Left colon (tissue), 2 donors: ENCODE measurements around the gene MAPT. TPM values are rescaled to one million over a fixed set of nuclear protein-coding genes. Genes with fewer than 3 reads are reported as not detected.
"Not testable (repeated sequence)": the region's sequence is repeated elsewhere in the genome, so short reads cannot be mapped to it uniquely, and the experiment has no call there.

Source experiments
- ATAC-seq: fragments of 200-7000 bp; cut with Tn5 transposase; one replicate; pipeline ENCODE4 v1.9.1; 2020; ENCODE audit warnings: mild to moderate bottlenecking, moderate library complexity
- DNase-seq, 2 donors: peaks; one replicate each; pipeline ENCODE4 v3.0.0-alpha.2; 2020
- intact Hi-C, 2 donors: fragments of 100-400 bp; cut with DNase I in 1 of 2; cut with micrococcal nuclease in 1 of 2; formaldehyde crosslinking; loops; one replicate each; pipeline versions ENCODE4 v1.11.2 to v1.14.0; 2022; cut with DNase I, micrococcal nuclease
- total RNA-seq, 2 donors: library from RNA; stranded (reverse); fragmentation: NEBNext Ultra II Directional; extraction: Animal tissue kit (Norgen Biotek cat#: 25700); gene quantifications; one replicate each; pipeline ENCODE4 v1.2.1, GENCODE V29; 2021
- donor health status: DM: no; HTN: no; CAD: no.
- donor health status: DM: yes; HTN: yes; CAD: no.

The MAPT gene
- total RNA-seq, 2 donors from 2014 or later, result 0.64 to 2.5 TPM

DNA sequence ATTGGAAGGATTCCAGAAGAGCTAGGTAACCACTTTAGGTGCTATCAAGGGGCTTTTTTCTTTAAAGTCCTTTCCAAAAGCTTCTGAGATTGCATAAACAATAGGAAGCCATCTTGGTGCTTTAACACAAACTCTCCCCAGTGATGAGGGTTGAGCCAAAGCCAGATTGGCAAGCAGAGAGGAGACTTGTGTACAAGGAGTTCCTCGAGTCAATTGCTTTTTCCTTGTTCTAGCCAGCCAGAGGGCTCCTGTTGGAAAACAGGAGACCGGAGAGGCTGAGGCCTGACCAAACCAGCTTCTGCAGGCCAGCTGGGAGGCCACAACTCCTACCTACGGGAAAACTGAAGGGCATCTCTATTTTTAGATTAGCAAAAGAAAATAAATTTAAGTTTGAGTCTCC lies 46.5 kb downstream of the MAPT start:
- intact Hi-C loops, result no loop called here
- ATAC-seq, result no peak
- DNase-seq, result peak in 1 of 2 donors; percentile 60

DNA sequence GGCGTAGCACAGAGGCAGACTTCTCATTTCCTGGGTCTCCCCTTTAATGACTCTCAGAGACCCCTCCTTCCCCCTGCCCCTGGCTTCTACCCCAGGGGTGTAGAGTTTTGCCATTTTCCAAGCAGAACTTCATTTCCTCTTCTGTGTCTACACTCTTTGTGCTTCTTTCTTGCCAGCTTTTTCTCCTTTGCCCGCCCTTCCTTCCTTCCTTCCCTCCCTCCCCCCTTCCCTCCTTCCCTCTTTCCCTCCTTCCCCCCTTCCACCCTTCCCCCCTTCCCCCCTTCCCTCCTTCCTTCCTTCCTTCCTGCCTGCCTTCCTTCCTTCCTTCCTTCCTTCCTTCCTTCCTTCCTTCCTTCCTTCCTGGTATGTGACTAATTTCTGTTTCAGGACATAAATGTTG lies 47.0 kb downstream of the MAPT start:
- intact Hi-C loops, result no loop called here
- ATAC-seq, result no peak

DNA sequence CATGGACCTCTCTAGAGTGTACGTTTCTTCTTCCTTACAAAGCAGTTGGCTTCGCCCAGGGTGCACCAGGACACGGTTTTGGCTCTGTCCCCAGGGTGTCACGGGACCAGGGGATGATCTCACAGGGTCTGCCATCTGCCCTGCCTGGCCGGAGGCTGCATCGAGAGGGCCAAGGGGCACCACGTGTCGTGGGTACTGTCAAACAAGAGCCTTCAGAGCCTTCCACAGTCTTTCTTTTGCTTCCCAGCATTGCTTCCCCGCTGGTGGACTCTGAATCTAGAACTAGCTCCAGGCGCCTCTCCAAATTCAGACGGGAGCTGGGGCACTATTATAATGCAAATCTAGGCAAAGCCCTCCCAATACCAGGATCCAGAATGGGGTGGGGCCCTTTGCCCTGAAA lies 47.9 kb downstream of the MAPT start:
- intact Hi-C loops, result no loop called here
- DNase-seq (peak; percentile 18 to 68), ATAC-seq (peak; percentile 34)

More for the DNA sequence above, 47.0 kb downstream of the MAPT start:
- DNase-seq, result no peak

DNA sequence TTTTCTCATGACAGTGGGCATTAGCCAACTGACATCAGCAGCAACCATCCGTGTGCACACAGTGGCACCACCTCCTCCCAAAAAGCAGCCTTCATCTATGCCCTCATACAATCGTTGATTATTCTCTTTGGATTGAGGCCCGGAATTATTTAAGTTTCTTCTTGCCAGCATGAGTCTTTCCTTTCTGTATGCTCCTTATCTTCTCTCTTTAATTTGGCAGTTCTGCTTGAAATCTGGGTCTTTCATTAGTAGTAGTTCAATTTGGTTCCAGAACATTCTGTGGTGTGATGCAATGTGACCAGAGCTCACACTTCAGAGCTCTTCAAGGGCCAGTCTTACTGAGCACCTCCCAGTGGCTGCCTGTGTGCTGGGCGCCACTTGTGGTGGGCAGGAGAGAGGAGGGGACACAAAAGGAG lies 52.5 kb downstream of the MAPT start:
- ATAC-seq, result no peak
- no peak for DNase-seq
- intact Hi-C loops, result no loop called here

DNA sequence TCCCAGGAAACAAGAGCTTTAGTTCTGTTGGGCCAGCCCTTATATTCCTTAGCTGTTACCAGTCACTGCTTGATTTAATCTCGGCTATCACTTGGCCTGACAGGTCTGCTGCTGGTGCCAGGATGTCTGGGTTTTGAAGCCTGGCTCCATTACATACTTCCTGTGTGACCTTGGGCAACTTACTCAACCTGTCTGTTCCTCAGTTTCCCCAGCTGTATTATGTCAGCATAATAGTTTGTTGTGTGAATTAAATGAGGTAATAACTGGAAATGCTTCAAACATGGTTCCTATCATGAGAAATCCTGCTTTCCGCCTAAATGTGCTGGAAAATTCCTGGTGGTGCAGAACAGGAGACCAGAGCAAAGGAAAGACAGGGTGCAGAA lies 54.1 kb downstream of the MAPT start:
- DNase-seq (no peak), ATAC-seq (no peak)
- intact Hi-C loops, result no loop called here

DNA sequence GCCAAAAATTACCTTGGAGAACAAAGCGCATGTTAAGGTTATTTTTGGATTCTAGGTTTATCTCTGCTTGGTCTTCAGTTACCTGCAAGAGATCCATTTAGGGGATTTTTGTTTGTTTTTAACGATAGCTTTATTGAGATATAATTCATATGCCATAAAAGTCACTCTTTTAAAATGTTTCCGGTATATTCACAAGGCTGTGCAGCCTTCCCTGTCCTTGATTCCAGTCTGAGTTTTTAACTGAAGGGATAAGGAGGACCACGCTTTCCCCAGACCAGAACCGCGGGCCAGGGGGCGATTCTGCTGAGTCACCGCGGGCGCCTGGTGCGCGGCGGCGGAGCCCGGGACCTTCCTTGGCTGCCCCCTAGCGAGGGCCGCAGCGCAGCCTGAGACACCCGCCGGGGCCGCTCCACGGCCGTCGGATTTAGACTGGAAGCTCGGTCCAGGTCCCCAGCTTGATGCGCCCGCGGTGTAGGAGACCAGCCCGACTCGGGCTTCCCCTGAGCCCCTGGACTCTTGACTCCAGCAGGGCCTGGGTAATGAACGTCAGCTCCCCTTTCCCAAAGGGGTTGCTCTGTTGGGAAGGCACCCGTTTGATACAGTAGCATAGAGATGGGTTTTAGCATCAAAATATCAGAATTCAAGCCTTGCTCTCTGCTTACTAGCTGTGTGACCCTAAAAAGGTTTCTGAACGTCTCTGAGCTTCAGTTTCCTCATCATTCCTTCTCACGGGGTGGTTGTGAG lies 54.7 kb downstream of the MAPT start:
- DNase-seq, result peak; percentile 53 to 77
- intact Hi-C loops, result no loop called here
- peak; percentile 95 for ATAC-seq

DNA sequence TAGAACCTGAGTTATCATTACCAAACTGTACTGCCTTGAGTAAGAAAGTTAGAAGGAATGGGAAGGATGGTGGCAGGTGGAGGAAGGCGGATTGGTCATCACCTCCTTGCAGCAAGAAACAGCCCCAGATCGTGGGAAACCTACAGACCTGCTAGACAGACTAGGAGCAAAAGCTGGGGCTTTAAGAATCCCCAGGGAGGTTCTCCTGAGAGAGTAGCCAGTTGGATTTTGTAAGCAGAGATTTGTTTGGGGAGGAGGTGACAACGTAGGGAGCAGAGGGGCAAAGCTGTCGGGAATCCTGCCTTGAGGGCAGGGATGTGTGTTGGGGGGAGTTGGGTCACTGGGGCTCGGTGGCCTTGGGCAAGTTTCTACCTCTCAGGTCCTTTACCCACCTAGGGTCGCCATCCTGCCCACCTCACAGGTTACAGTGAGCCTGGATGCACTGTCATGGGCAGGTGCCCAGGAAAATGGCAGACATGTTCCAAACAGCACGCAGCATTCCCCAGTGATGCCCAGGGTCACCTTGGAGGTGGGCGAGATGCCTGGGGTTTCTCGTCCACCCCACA lies 55.5 kb downstream of the MAPT start:
- ATAC-seq (no peak), DNase-seq (no peak)
- intact Hi-C loops, result no loop called here

DNA sequence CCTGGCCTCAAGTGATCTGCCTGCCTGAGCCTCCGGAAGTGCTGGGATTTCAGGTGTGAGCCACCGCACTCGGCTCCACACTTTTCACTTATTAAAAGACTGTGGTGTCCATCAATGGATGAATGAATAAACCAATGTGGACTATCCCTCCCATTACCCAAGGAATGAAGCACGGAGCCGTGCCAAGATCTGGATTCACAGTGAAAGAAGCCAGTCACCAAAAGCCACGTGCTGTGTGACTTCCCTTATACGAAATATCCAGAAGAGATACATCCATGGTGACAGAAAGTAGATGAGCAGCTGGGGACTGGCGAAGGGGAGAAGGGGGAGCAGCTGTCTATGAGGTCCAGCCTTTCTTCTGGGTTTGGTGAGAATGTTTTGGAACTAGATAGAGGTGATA lies 56.5 kb downstream of the MAPT start:
- DNase-seq (no peak), ATAC-seq (no peak)
- intact Hi-C loops, result no loop called here

DNA sequence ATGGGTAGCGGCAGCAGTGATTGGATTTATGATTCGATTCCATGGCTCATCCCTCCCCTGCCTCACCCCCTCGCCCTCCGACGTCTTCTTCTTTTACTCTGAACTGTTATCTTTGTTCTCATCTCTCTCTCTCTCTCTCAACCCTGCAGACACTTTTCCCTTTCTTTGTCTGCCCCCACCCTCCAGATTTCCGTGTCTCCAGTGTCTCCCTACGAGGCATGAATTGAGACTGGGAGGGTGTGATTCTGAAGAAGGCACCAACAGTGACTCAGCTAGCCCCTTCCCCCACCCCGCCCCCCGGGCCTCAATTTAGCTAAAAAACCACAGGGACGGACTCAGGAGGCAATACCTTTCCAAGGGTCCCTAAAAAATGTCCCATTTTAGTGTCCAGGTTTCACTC lies 57.0 kb downstream of the MAPT start:
- no peak for ATAC-seq
- DNase-seq, result no peak
- intact Hi-C loops, result no loop called here

DNA sequence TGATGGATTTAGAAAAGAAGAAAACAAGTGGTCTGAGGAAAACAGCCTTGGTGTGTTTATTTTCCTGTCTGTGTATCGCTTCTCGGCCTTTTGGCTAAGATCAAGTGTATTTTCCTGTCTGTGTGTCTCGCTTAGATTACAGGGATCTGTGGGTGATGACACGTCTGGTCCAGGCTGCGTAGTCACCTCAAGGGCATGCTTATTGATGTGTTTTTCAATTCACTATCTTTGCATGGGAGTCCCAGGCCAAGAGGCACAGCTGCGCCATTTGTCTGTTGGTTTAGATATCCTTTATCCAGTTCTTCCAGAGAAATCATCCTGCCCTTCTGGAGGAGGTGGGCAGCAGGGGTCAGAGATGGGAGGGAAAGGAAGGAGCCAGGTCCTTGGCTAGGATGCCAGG lies 57.6 kb downstream of the MAPT start:
- intact Hi-C loops, result no loop called here
- ATAC-seq (no peak), DNase-seq (no peak)

DNA sequence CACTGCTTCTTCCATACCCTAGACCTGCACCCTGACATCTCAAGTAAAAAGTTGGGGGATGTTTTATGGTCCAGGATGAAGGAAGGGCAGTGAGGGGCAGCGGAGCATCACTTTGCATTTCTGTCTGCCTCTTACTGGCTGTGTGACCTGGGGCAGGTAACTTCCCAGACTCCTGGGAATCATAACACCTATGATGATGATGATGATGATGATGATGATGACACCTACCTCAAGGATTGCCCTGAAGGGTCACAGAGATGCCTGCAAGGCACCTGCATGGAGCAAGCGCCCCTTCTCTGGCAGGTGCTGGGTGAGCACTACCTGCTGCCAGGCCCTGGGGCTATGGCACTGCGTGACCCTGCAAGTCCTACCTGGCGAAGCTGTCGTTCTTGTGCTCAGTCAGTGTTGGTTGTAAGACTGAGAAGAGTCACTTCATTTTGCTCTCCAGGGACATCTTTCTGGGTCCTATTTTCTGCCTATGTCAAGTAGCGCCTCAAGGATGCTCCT lies 58.5 kb downstream of the MAPT start:
- no peak for DNase-seq
- intact Hi-C loops, result no loop called here
- ATAC-seq, result no peak

DNA sequence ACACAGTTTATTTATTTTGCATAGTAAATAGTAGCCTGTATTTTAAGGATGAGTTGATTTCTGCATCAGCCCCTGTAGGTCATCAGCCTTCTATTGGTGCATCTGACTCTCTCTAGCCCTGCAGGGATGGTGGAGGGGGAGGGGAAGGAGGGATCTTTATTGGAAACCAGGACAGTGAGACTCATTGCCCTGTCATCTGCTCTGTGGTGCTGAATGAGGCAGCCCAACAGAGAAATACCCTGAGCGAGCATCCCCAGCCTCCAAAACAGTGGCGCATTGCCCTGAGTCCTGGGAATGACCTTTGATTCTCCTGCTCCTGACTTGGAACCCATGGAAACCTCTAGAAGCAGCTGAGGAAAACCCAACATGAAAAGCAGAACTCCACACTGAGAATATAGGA lies 59.2 kb downstream of the MAPT start:
- ATAC-seq (no peak), DNase-seq (no peak)
- intact Hi-C loops, result no loop called here

DNA sequence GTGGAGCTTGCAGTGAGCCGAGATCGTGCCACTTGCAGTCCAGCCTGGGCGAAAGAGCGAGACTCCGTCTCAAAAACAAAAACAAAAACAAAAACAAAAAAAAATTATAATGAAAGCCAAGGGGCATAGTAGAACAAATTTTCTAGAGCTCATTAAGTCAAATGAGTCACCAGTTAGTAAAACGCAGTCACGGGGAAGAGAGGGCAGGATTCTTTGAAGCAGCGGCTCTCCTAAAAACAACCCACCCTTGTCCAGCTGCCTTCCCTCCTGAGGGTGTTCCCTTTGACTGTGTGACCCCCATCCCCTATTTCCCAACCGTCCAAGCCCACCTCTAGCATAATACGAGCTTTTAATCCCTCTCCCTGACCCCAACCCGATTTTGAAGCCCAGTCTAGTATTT lies 60.6 kb downstream of the MAPT start:
- DNase-seq (no peak), ATAC-seq (no peak)
- intact Hi-C loops, result no loop called here

DNA sequence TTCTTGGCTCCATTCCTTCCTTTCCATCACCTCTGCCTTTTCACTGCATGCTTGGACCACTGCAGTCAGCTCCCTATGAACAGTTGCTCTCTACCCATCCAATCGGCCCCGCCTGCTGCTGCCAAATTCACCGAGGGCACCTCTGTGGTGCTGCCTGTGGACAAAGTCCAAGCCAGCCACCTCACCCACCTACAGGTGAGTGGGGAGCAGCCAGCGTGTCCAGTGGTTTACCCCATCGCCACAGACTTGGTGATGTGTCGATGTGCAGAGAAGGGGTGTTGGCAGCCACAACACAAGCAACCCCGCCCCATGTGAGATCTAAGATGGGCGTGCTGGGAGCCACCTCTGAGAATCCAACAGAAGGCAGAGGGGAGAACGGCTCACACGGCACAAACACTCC lies 61.0 kb downstream of the MAPT start:
- intact Hi-C loops, result no loop called here
- DNase-seq (no peak), ATAC-seq (no peak)

DNA sequence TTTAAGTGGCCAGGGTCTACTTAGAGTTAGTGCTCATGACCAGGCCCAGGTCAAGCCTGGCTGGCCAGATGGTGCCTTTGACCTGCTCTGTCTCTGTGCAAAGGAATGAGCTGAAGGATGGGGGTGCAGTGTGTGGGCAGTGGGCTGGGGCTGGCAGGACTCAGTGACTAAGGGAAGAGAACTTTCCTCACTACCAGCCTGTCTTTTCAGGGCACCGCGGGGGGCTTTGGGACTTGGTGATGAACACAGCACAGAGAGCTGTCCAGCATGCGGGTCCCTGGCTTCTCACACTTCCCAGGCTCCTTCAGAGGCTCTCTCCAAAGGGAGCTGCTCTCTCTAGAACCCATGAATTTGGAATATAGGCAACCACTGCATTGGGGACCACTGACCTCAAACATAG lies 61.7 kb downstream of the MAPT start:
- no peak for ATAC-seq
- intact Hi-C loops, result no loop called here
- DNase-seq, result no peak

DNA sequence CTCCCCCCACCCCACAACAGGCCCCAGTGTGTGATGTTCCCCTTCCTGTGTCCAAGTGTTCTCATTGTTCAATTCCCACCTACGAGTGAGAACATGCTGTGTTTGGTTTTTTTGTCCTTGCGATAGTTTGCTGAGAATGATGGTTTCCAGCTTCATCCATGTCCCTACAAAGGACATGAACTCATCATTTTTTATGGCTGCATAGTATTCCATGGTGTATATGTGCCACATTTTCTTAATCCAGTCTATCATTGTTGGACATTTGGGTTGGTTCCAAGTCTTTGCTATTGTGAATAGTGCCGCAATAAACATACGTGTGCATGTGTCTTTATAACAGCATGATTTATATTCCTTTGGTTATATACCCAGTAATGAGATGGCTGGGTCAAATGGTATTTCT lies 62.4 kb downstream of the MAPT start:
- ATAC-seq, DNase-seq, intact Hi-C loops: not testable (repeated sequence)

DNA sequence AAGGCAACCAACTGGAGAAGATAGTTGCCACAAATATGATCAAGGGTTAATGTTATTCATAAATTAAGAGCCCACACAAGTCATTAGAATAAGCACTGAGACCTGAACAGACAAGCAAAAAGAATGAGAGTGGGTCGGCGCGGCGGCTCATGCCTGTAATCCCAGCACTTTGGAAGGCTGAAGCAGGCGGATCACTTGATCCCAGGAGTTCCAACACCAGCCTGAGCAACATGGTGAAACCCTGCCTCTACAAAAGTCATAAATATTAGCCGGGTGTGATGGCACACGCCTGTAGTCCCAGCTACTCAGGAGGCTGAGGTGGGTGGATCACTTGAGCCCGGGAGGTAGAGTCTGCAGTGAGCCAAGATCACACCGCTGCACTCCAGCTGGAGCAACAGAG lies 64.0 kb downstream of the MAPT start:
- DNase-seq (no peak), ATAC-seq (no peak)
- intact Hi-C loops, result no loop called here

DNA sequence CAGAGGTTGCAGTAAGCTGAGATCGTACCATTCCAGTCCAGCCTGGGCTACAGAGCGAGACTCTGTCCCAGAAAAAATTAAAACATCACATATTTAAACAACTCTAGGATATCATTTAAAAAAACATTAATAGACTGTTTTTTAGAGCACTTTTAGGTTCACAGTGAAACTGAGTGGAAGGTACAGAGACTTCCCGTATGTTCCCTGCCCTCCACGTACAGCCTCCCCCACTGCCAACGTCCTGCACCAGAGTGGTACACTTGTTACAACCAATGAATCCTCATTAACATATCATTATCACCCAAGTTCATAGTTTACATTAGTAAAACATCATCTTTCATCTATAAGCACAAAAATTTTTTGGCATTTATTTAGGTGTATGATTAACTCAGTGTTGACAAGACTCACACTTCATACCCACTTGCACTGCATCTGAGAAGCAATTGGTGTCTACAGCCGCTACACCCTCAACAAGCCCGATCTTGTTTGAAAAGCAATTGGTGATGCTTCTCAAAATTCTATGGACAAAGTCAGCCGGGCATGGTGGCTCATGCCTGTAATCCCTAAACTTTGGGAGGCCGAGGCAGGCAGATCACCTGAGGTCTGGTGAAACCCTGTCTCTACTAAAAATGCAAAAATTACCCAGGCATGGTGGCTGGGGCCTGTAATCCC lies 64.8 kb downstream of the MAPT start:
- intact Hi-C loops, result no loop called here
- ATAC-seq, result no peak
- no peak for DNase-seq

DNA sequence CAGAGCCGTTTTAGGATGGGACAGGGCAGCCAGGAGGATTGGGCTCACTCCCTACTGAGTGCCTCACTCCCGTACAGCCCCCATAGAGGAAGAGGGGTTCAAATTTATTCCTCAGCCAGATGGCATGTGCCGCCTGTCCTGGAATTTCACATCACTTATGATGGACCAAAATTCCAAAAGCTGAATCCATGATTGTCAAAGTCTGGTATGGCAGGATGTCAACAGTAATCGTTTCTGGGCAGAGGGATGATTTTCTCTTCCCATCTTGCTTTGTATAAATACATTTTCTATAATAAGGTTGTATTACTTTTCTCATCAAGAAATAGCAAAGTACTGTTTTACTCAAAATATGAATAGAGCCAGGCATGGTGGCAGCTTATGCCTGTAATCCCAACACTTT lies 66.0 kb downstream of the MAPT start:
- DNase-seq, result no peak
- intact Hi-C loops, result no loop called here

DNA sequence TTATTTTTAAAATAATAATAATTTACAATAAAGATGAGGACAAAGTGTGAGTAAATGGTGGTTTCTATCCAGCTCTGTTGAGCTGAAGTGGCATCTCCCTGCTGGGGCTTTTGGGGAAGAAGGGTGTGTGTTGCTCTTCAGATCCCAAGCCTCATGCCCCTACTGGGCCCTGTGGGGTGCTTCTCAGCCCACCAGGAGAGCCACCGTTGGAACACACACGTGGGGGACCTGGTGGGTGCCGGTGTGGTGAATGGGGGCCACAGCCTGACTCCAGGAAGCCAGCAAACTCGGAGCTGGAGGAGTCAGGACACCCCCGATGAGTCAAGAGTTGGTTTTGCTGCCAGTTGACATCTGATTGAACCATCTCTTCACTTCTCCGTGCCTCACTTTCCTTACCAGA lies 66.9 kb downstream of the MAPT start:
- intact Hi-C loops, result no loop called here
- no peak for ATAC-seq

More for the DNA sequence above, 66.0 kb downstream of the MAPT start:
- ATAC-seq, result no peak

More for the DNA sequence above, 66.9 kb downstream of the MAPT start:
- DNase-seq, result no peak
